Naive B cell (primary cell): ENCODE data around the gene NFATC4. TPM values are rescaled to one million over a fixed set of nuclear protein-coding genes. Genes with fewer than 3 reads are reported as not detected.

ENCODE experiments used
- ATAC-seq, 2 donors: fragments of 150-1000 bp; cut with Tn5 transposase; 2 replicates each; pipeline ENCODE4 v1.10.0; 2021; ENCODE audit warnings: low read depth in 2 of 2, mild to moderate bottlenecking in 2 of 2, moderate library complexity in 2 of 2
- DNase-seq: peaks from one replicate; pipeline ENCODE4 v3.0.0; 2022
- H3K27ac Mint-ChIP-seq, 6 donors: one replicate each; pipeline ENCODE4 v1.8.0; 2020 to 2022; ENCODE audit warnings: mild to moderate bottlenecking in 6 of 6, mixed read lengths in 6 of 6, moderate library complexity in 5 of 6, inconsistent platforms in 2 of 6
- H3K27me3 Mint-ChIP-seq, 3 donors: one replicate each; pipeline ENCODE4 v1.8.0; 2021 to 2022; ENCODE audit warnings: mixed read lengths in 3 of 3, mild to moderate bottlenecking in 1 of 3
- H3K36me3 Mint-ChIP-seq, 2 donors: one replicate each; pipeline ENCODE4 v1.8.0; 2020 to 2022; ENCODE audit warnings: mixed read lengths in 2 of 2, inconsistent platforms in 1 of 2, mild to moderate bottlenecking in 1 of 2
- H3K4me1 Mint-ChIP-seq, 3 donors: one replicate each; pipeline ENCODE4 v1.8.0; 2020 to 2022; ENCODE audit warnings: mixed read lengths in 3 of 3, inconsistent platforms in 1 of 3, mild to moderate bottlenecking in 1 of 3, moderate library complexity in 1 of 3
- H3K4me3 Mint-ChIP-seq, 8 donors: one replicate each; pipeline ENCODE4 v1.8.0; 2020 to 2022; ENCODE audit warnings: mild to moderate bottlenecking in 8 of 8, mixed read lengths in 8 of 8, moderate library complexity in 8 of 8, inconsistent platforms in 2 of 8
- H3K9me3 Mint-ChIP-seq, 7 donors: one replicate each; pipeline ENCODE4 v1.8.0; 2020 to 2022; ENCODE audit warnings: mixed read lengths in 7 of 7, mild to moderate bottlenecking in 5 of 7, inconsistent platforms in 2 of 7, moderate library complexity in 1 of 7
- polyA plus RNA-seq, 6 donors: library from polyadenylated mRNA; unstranded; fragments of 300-500 nt; fragmentation: Illumina TruSeq; gene quantifications; one replicate each; pipeline ENCODE4 v1.2.3, GENCODE V29; 2021; ENCODE audit warnings: low read depth in 6 of 6

Gene NFATC4
- polyA plus RNA-seq, 6 donors from 2014 or later: 0.19 to 0.43 TPM; not detected in 4

DNA sequence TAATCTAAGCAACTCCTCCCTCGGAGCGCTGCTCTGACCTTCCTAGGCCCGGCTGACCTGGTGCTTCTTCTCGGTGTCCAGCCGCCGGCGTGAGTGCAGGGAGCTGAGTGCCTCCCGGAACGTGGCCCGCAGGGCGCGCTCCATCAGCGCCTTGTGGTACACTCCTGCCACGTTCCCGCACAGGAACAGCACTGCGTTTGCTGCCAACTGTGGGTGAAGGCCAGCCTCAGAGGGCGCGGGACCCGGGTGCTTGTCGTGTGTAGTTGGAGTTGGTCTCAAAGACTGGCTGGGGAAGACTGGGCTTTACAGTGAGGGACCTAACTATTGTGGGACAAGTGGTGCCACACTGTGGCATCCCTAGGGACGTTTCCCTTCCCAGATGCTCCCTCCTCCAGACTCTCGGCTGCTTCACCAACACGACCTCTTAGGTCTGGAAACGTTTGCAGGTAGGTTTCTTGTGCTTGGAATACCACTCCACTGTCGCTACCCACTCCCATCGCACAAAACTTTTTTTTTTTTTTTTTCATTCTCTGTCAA is 36.2 kb upstream of the NFATC4 start:
- Mint-ChIP-seq H3K4me3 (peak overlapping the region; percentile 86 to 94 (median 90)), H3K9me3 (peaks cover 0 to 1% (median 0%) of the 10 kb centered on the region in 7 donors), H3K27me3 (peaks cover 19 to 34% (median 20%) of the 10 kb centered on the region in 3 donors), H3K27ac (peak overlapping the region; percentile 5 to 98 (median 83)), H3K36me3 (peaks cover 0 to 7% of the 10 kb centered on the region in 2 donors), H3K4me1 (peaks cover 24 to 53% (median 30%) of the 10 kb centered on the region in 3 donors)
- ATAC-seq (no peak), DNase-seq (no peak)

GRCh38 chr14:24332268-24332993 is 35.6 kb upstream of the NFATC4 start:
- H3K27me3 Mint-ChIP-seq: peaks cover 19 to 32% (median 20%) of the 10 kb centered on the region in 3 donors
- peaks cover 0 to 1% (median 0%) of the 10 kb centered on the region in 7 donors for H3K9me3 Mint-ChIP-seq
- peaks cover 1 to 7% of the 10 kb centered on the region in 2 donors for H3K36me3 Mint-ChIP-seq
- peaks cover 21 to 47% (median 26%) of the 10 kb centered on the region in 3 donors for H3K4me1 Mint-ChIP-seq
- H3K27ac Mint-ChIP-seq: peak overlapping the region; percentile 5 to 98 (median 83)
- DNase-seq (peak; percentile 81), ATAC-seq (peak; percentile 85)
- peak overlapping the region; percentile 86 to 94 (median 90) for H3K4me3 Mint-ChIP-seq

DNA sequence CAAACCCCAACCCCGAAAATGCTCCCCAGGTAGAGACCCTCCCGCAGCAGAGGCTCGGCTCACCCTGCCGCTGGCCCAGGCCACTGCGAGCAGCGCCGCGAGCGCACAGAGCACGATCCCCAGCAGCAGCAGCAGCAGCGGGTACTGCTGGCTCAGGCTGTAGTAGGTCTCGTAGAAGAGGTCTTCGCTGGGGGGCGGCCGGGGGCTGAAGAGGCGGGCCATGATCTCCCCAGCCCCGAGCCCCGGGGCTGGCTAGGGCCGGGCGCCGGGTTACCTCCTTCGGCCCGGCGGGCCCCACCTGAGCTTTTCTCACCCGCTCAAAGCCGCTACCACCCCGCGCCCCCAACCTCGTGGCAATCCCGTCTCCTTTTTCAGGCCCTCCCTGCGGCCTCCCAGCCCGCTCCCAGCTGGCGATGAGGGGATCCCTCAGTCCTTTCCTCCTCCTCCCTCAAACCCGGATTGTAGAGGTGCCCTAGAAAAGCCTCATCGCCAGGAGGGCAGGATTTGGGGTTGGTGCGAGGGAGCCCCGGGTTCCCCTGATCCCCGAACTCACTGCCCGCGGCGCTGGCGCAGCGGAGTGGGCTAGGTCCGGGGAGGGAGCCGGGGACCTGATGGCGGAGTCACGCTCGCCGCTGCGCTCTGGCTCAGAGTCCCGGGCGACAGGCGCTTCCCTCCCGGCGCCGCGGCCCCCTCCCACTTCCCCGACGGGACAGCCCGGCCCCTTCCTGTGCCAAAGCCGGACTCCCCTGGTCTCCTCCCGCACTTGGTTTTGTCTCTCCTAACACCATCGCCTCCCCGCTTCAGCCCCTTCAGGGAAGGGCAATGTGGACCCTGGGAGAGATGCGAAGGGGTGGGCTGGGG is 33.3 kb upstream of the NFATC4 start, which contains the start of gene ADCY4:
Gene ADCY4 (minus strand): TSS at position 641 of the 861 bp plus-strand sequence. CDS start 419 bp downstream, at position 222.
- H3K9me3 Mint-ChIP-seq: peaks cover 0 to 1% (median 0%) of the 10 kb centered on the region in 7 donors
- peak within 1 kb of the TSS in 4 of 6 donors; percentile 24 to 83 (median 48) for H3K27ac Mint-ChIP-seq
- no peak for DNase-seq

DNA sequence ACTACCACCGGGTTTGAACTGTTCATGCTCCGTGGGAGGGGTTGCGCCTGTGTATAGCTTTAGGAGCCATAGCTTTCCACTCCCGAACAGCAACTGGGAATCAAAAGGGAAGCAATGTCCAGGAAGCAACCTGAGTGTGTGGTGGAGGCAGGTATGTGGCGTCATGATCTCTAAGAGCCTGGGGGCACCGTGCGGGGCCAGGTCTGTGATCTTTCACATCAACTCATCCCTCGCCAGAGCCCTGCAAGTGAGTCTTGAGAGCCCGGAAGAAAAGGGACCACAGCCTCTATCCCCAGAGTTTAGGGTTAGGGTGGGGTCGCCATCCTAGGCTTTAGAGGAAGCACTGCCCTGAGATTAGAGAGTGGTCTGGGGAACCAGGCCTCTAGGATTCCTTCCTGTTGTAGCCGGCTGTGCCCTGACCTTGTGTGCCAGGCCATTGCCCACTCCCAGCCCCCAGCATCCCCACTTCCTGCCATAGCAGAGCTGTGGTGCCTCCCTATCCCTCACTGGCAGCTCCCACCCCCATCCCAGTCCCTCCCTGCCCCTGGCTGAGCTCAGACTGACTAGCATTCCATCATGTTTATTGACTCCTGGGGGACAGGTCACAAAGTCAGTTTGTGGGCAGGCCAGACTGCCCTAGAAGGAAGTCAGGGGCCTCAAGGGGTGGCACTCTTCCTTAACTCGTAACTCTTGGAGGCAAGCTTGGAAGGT is 32.4 kb upstream of the NFATC4 start:
- ATAC-seq: no peak
- Mint-ChIP-seq H3K27me3 (peaks cover 19 to 26% (median 20%) of the 10 kb centered on the region in 3 donors), H3K27ac (peak overlapping the region in 1 of 6 donors; percentile 16), H3K9me3 (peaks cover 0 to 1% (median 0%) of the 10 kb centered on the region in 7 donors), H3K36me3 (peaks cover 4 to 18% of the 10 kb centered on the region in 2 donors), H3K4me3 (peak overlapping the region in 6 of 8 donors; percentile 65 to 86 (median 78)), H3K4me1 (peaks cover 35 to 59% (median 40%) of the 10 kb centered on the region in 3 donors)
- DNase-seq: no peak

More for the DNA sequence above, 33.3 kb upstream of the NFATC4 start, which contains the start of gene ADCY4:
- peak in 1 of 2 donors; percentile 24 for ATAC-seq
- peak within 1 kb of the TSS; percentile 59 to 87 (median 80) for H3K4me3 Mint-ChIP-seq
- peaks cover 29 to 53% (median 35%) of the 10 kb centered on the region in 3 donors for H3K4me1 Mint-ChIP-seq
- peaks cover 4 to 18% of the 10 kb centered on the region in 2 donors for H3K36me3 Mint-ChIP-seq
- H3K27me3 Mint-ChIP-seq: peaks cover 19 to 30% (median 20%) of the 10 kb centered on the region in 3 donors

DNA sequence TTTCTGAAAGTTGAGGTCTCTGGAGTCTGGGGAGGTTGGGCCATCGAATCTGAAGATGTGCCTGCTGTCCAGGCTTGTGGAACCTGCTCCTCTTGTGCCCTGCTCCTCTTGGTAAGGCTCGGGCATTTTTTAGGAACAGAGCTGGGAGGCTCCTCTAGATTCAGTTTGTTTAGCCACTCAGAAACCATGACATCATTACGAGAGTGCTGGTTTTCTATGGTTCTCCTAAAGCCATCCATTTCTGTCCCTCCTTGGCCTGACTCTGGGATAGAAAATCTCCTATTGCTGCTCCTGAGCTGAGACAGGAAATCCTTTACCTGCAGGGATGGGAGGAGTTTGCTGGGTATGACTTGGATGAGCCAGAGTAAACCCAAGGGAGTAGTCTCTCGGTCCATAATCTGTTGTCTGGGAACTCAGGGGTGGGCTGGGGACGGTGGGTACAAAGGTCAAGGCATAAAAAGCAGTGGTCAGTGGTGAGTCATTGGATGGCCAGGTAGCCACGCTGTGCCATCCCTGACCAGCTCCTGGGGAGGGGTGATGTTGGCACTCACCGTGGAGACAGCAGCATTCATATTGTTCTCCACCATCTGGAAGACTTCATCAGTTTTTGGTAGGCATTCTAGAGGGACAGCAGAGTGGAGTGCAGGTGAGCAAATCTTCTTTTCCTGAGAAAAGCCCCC is 30.7 kb upstream of the NFATC4 start:
- Mint-ChIP-seq H3K4me1 (peaks cover 28 to 50% (median 35%) of the 10 kb centered on the region in 3 donors), H3K36me3 (peaks cover 4 to 18% of the 10 kb centered on the region in 2 donors), H3K27ac (peak overlapping the region in 1 of 6 donors; percentile 42), H3K9me3 (peaks cover 0 to 1% (median 0%) of the 10 kb centered on the region in 7 donors), H3K4me3 (peak overlapping the region in 6 of 8 donors; percentile 41 to 98 (median 90)), H3K27me3 (peaks cover 21 to 28% (median 21%) of the 10 kb centered on the region in 3 donors)
- no peak for ATAC-seq
- DNase-seq: no peak

GRCh38 chr14:24337824-24338175 is 30.2 kb upstream of the NFATC4 start:
- Mint-ChIP-seq H3K27ac (peak overlapping the region in 1 of 6 donors; percentile 11), H3K27me3 (peaks cover 17 to 26% (median 22%) of the 10 kb centered on the region in 3 donors), H3K36me3 (peaks cover 4 to 18% of the 10 kb centered on the region in 2 donors), H3K4me1 (peaks cover 25 to 46% (median 30%) of the 10 kb centered on the region in 3 donors), H3K4me3 (peak overlapping the region; percentile 26 to 98 (median 90)), H3K9me3 (peaks cover 0 to 1% (median 0%) of the 10 kb centered on the region in 7 donors)
- ATAC-seq (no peak), DNase-seq (no peak)

- Mint-ChIP-seq H3K36me3 (peaks cover 4 to 18% of the 10 kb centered on the region in 2 donors), H3K27ac (peak overlapping the region in 2 of 6 donors; percentile 33 to 67), H3K27me3 (peaks cover 17 to 26% (median 17%) of the 10 kb centered on the region in 3 donors), H3K4me3 (peak overlapping the region; percentile 88 to 98 (median 96)), H3K9me3 (peaks cover 0 to 1% (median 0%) of the 10 kb centered on the region in 7 donors), H3K4me1 (peaks cover 23 to 37% (median 30%) of the 10 kb centered on the region in 3 donors)
- DNase-seq (no peak), ATAC-seq (no peak)
Observed at GRCh38 chr14:24338843-24339242, 29.1 kb upstream of the NFATC4 start.

- Mint-ChIP-seq H3K4me3 (peak within 1 kb of the TSS; percentile 88 to 98 (median 96)), H3K9me3 (peaks cover 0 to 1% (median 0%) of the 10 kb centered on the region in 7 donors), H3K27me3 (peaks cover 12 to 21% (median 17%) of the 10 kb centered on the region in 3 donors), H3K27ac (peak within 1 kb of the TSS; percentile 69 to 96 (median 93)), H3K36me3 (peaks cover 4 to 18% of the 10 kb centered on the region in 2 donors), H3K4me1 (peaks cover 23 to 32% (median 26%) of the 10 kb centered on the region in 3 donors)
- ATAC-seq (peak; percentile 96), DNase-seq (peak; percentile 72)
Observed at GRCh38 chr14:24339284-24340151, 28.5 kb upstream of the NFATC4 start, which contains the start of gene RIPK3. TSS of gene RIPK3 (minus strand) at chr14:24339991. CDS start at chr14:24339826, 165 bp downstream.

DNA sequence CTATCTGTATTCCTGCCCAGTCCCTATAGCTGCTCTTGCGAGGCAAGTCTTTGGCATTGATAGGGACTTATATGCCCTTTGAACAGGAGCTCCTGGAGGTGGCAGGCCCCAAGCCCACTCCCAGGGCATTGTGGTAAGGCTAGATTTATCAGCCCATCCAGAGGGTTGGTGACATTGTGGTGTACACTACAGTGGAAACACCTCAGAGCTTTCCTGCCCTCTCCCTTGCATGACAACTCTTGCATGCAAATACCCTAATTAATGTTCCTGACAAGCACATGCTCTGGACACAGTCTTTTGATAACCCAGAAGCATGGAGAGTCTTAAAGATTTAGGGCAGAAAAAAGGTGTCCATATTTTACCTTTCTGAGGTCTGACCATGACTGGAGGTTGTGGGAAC is 27.4 kb upstream of the NFATC4 start:
- Mint-ChIP-seq H3K27ac (no peak overlapping the region), H3K4me3 (peak overlapping the region in 6 of 8 donors; percentile 88 to 98 (median 95))

DNA sequence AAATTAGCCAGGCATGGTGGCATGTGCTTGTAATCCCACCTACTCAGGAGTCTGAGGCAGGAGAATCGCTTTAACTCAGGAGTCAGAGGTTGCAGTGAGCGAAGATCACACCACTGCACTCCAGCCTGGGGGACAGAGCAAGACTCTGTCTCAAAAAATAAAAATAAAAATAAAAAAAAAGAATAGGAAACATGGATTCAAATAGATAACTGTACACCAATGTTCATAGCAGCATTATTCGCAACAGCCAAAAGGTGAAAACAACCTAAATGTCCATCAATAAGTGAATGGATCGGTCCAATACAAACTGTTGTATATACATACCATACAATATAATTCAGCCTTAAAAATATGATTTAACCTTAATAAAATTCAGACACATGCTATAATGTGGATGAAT is 25.1 kb upstream of the NFATC4 start:
- ATAC-seq (no peak), DNase-seq (no peak)
- Mint-ChIP-seq H3K9me3 (no peaks in the 10 kb centered on the region), H3K36me3 (peaks cover 0 to 6% of the 10 kb centered on the region in 2 donors), H3K27me3 (peaks cover 16 to 34% (median 20%) of the 10 kb centered on the region in 3 donors), H3K27ac (no peak overlapping the region), H3K4me1 (peaks cover 15 to 16% (median 16%) of the 10 kb centered on the region in 3 donors), H3K4me3 (no peak overlapping the region)

More for the DNA sequence above, 27.4 kb upstream of the NFATC4 start:
- no peak for DNase-seq
- no peaks in the 10 kb centered on the region for H3K9me3 Mint-ChIP-seq
- ATAC-seq: no peak
- H3K36me3 Mint-ChIP-seq: peaks cover 4 to 18% of the 10 kb centered on the region in 2 donors
- peaks cover 16 to 20% (median 17%) of the 10 kb centered on the region in 3 donors for H3K27me3 Mint-ChIP-seq
- H3K4me1 Mint-ChIP-seq: peaks cover 16 to 26% (median 17%) of the 10 kb centered on the region in 3 donors
